ENCODE measurements around the gene SGMS1.

SGMS1 gene

GRCh38 chr10:50417886-50418830, 205.6 kb downstream of the SGMS1 start:
- Histone ChIP-seq H3K4me3 (IDR thresholded peaks at IDR 0.05; ENCODE audit: insufficient read depth, low read depth, low read length) (no peak overlapping the region), H2AFZ (ENCODE audit: low read depth) (peak overlapping the region; percentile 21; the same call in 1 of the 2 replicates), H3K36me3 (ENCODE audit: insufficient read depth) (no peaks in the 10 kb centered on the region), H3K4me1 (ENCODE audit: low read depth, poor library complexity, severe bottlenecking) (peaks cover 31% of the 10 kb centered on the region), H3K79me2 (ENCODE audit: insufficient read depth, low read depth) (peaks cover 15% of the 10 kb centered on the region; the same call in 1 of the 2 replicates), H3K27ac (peak overlapping the region; percentile 38; the same call in 1 of the 2 replicates), H3K27me3 (ENCODE audit: insufficient read depth, low read depth) (no peaks in the 10 kb centered on the region), H4K20me1 (ENCODE audit: insufficient read depth) (no peaks in the 10 kb centered on the region), H3K4me2 (peak overlapping the region; percentile 26; the same call in 1 of the 2 replicates), H3K9ac (peak overlapping the region; percentile 30; the same call in 1 of the 2 replicates)
- TF ChIP-seq CTCF (conservative IDR thresholded peaks at IDR 0.05; ENCODE audit: low read depth, low read length): no peak

DNA sequence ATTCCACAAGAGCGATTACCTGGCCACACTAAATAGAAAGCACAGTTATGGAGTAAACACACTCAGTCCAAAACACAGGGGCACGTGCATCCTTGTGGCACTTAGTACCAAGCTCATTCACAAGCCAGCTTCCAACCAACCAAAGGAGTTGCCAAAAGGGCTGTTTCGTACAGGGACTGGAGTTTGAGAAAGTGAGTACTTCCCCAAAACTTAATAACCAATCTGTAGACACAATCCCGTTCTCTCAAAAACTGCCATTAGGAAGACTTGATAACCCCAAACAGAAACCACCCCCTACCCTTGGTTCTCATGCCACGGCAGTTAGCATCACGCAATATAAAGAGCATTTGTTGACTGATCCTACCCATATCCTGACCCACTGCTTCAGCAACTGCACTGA, 206.3 kb downstream of the SGMS1 start:
- H4K20me1 ChIP-seq (ENCODE audit: insufficient read depth): no peaks in the 10 kb centered on the region
- H3K4me3 ChIP-seq (IDR thresholded peaks at IDR 0.05; ENCODE audit: insufficient read depth, low read depth, low read length): no peak overlapping the region
- peaks cover 24% of the 10 kb centered on the region for H3K4me1 ChIP-seq (ENCODE audit: low read depth, poor library complexity, severe bottlenecking)
- 0 out of 2 replicates have a peak overlapping the region, but pooled peaks have one; percentile 26 for H3K4me2 ChIP-seq
- H2AFZ ChIP-seq (ENCODE audit: low read depth): peak overlapping the region; percentile 21; the same call in 1 of the 2 replicates
- TF ChIP-seq CTCF (conservative IDR thresholded peaks at IDR 0.05; ENCODE audit: low read depth, low read length): no peak
- H3K27ac ChIP-seq: peak overlapping the region; percentile 38; the same call in 1 of the 2 replicates
- H3K36me3 ChIP-seq (ENCODE audit: insufficient read depth): no peaks in the 10 kb centered on the region
- H3K79me2 ChIP-seq (ENCODE audit: insufficient read depth, low read depth): peaks cover 15% of the 10 kb centered on the region; the same call in 1 of the 2 replicates
- H3K27me3 ChIP-seq (ENCODE audit: insufficient read depth, low read depth): no peaks in the 10 kb centered on the region
- peak overlapping the region; percentile 30; the same call in 1 of the 2 replicates for H3K9ac ChIP-seq

GRCh38 chr10:50416881-50417280, 206.9 kb downstream of the SGMS1 start:
- Histone ChIP-seq H3K27me3 (ENCODE audit: insufficient read depth, low read depth) (no peaks in the 10 kb centered on the region), H4K20me1 (ENCODE audit: insufficient read depth) (no peaks in the 10 kb centered on the region), H3K9ac (no peak overlapping the region), H3K4me2 (0 out of 2 replicates have a peak overlapping the region, but pooled peaks have one; percentile 17), H3K79me2 (ENCODE audit: insufficient read depth, low read depth) (peaks cover 15% of the 10 kb centered on the region; the same call in 1 of the 2 replicates), H3K36me3 (ENCODE audit: insufficient read depth) (no peaks in the 10 kb centered on the region), H3K4me3 (IDR thresholded peaks at IDR 0.05; ENCODE audit: insufficient read depth, low read depth, low read length) (no peak overlapping the region), H3K27ac (no peak overlapping the region), H2AFZ (ENCODE audit: low read depth) (no peak overlapping the region), H3K4me1 (ENCODE audit: low read depth, poor library complexity, severe bottlenecking) (peaks cover 18% of the 10 kb centered on the region)
- no peak for TF ChIP-seq CTCF (conservative IDR thresholded peaks at IDR 0.05; ENCODE audit: low read depth, low read length)

DNA sequence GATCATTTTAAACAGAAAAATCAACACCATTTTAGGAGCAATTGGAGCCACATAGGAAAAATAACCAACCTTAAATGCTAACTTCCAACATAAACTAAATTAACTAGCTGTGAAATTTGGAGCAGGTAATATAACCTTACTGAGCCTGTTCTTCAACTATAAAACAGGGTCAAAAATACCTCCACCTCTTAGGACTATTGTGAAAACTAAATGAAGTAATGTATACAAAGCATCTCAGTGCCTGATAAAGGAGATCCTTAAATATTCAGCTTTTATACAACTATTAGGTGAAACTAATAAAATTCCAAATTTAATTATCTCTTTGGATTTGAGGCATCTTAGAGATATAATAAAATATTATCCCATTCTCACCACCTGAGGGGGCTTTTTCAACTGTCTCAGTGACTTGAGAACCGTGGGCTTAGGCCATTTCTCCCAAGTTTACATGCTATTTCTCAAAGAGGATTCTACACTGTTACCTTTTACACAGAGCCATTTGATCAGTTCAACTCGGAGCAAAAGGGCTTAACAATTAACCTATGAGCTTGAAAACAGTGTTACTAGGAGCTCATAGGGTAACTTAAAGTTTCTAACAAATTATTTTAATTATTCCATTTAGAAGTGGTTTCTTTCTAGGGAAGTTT, 207.5 kb downstream of the SGMS1 start:
- Histone ChIP-seq H2AFZ (ENCODE audit: low read depth) (no peak overlapping the region), H3K4me2 (0 out of 2 replicates have a peak overlapping the region, but pooled peaks have one; percentile 17), H3K79me2 (ENCODE audit: insufficient read depth, low read depth) (peaks cover 15% of the 10 kb centered on the region; the same call in 1 of the 2 replicates), H3K4me1 (ENCODE audit: low read depth, poor library complexity, severe bottlenecking) (peaks cover 12% of the 10 kb centered on the region), H3K9ac (no peak overlapping the region), H4K20me1 (ENCODE audit: insufficient read depth) (no peaks in the 10 kb centered on the region), H3K4me3 (IDR thresholded peaks at IDR 0.05; ENCODE audit: insufficient read depth, low read depth, low read length) (no peak overlapping the region), H3K27me3 (ENCODE audit: insufficient read depth, low read depth) (no peaks in the 10 kb centered on the region), H3K27ac (no peak overlapping the region), H3K36me3 (ENCODE audit: insufficient read depth) (no peaks in the 10 kb centered on the region)
- TF ChIP-seq CTCF (conservative IDR thresholded peaks at IDR 0.05; ENCODE audit: low read depth, low read length): no peak

All from KMS-11 (cell line).